ENCODE results near the gene AFMID.
A peak's percentile ranks its signal among the peaks of the same experiment; 100 is the strongest.

Gene AFMID

GRCh38 chr17:78238823-78239488 lies 51.8 kb downstream of the AFMID start:
- Histone ChIP-seq H3K4me3 (ENCODE audit: low read depth, low read length) (no peak overlapping the region), H3K4me1 (ENCODE audit: control insufficient read depth, insufficient read depth, low read length) (no peaks in the 10 kb centered on the region), H3K36me3 (ENCODE audit: control insufficient read depth in 2 of 2, insufficient read depth in 1 of 2, low read length in 2 of 2) (no peaks in the 10 kb centered on the region), H3K9me3 (ENCODE audit: control insufficient read depth, insufficient read depth, low read depth, low read length) (no peaks in the 10 kb centered on the region), H3K27ac (ENCODE audit: extremely low read depth, low read depth, low read length) (no peak overlapping the region)
- CTCF ChIA-PET: interaction anchor here (1.5 to 8.6 kb wide), 2 partner anchors 11 to 17 kb away, joined by 5 to 60 read pairs; no protein-coding TSS in a partner anchor
- TF ChIP-seq ZNF426 (tag by site-specific recombination; IDR thresholded peaks at IDR 0.05): no peak
- no peak for TF ChIP-seq ZBTB11 (tag by site-specific recombination; conservative IDR thresholded peaks at IDR 0.05; ENCODE audit: low read depth)
- TF ChIP-seq ZNF692 (tag by site-specific recombination; IDR thresholded peaks at IDR 0.05): no peak
- no peak for TF ChIP-seq RBAK (tag by site-specific recombination; IDR thresholded peaks at IDR 0.05)
- no peak for TF ChIP-seq BCL11A (tag by site-specific recombination; IDR thresholded peaks at IDR 0.05; ENCODE audit: low read depth)
- POLR2A ChIA-PET: interaction anchor here (0.8 to 1.4 kb wide), 2 partner anchors 16 to 52 kb away, joined by 3 read pairs; partner anchors contain the start of genes AFMID and TK1

- ChIA-PET CTCF (interaction anchor here (1.5 to 8.6 kb wide), 2 partner anchors 10 to 17 kb away, joined by 5 to 60 read pairs; no protein-coding TSS in a partner anchor), POLR2A (no interaction called here)
- no peak overlapping the region for H3K4me3 ChIP-seq (ENCODE audit: low read depth, low read length)
- H3K27ac ChIP-seq (ENCODE audit: extremely low read depth, low read depth, low read length): no peak overlapping the region
- no peaks in the 10 kb centered on the region for H3K9me3 ChIP-seq (ENCODE audit: control insufficient read depth, insufficient read depth, low read depth, low read length)
- H3K4me1 ChIP-seq (ENCODE audit: control insufficient read depth, insufficient read depth, low read length): no peaks in the 10 kb centered on the region
- TF ChIP-seq KLF17 (tag by site-specific recombination; IDR thresholded peaks at IDR 0.05) (no peak), ZNF549 (tag by site-specific recombination; IDR thresholded peaks at IDR 0.05) (no peak), KLF1 (tag by site-specific recombination; IDR thresholded peaks at IDR 0.05) (peak; percentile 80)
- H3K36me3 ChIP-seq (ENCODE audit: control insufficient read depth in 2 of 2, insufficient read depth in 1 of 2, low read length in 2 of 2): no peaks in the 10 kb centered on the region
Measured at GRCh38 chr17:78239489-78239931, 52.3 kb downstream of the AFMID start.

GRCh38 chr17:78240012-78240655 lies 53.0 kb downstream of the AFMID start:
- TF ChIP-seq ZNF521 (tag by site-specific recombination; IDR thresholded peaks at IDR 0.05) (no peak), ZNF26 (tag by site-specific recombination; IDR thresholded peaks at IDR 0.05) (no peak), ZBTB8A (tag by site-specific recombination; IDR thresholded peaks at IDR 0.05) (no peak), ZNF585B (tag by site-specific recombination; IDR thresholded peaks at IDR 0.05) (no peak), GLIS2 (tag by site-specific recombination; IDR thresholded peaks at IDR 0.05) (0 out of 2 replicates have a peak, but pooled peaks have one; percentile 6), ZBTB1 (tag by site-specific recombination; IDR thresholded peaks at IDR 0.05) (no peak), ZNF341 (tag by site-specific recombination; IDR thresholded peaks at IDR 0.05; ENCODE audit: low read depth) (no peak)
- POLR2A ChIA-PET: no interaction called here
- H3K36me3 ChIP-seq (ENCODE audit: control insufficient read depth in 2 of 2, insufficient read depth in 1 of 2, low read length in 2 of 2): no peaks in the 10 kb centered on the region
- H3K9me3 ChIP-seq (ENCODE audit: control insufficient read depth, insufficient read depth, low read depth, low read length): no peaks in the 10 kb centered on the region
- H3K4me1 ChIP-seq (ENCODE audit: control insufficient read depth, insufficient read depth, low read length): no peaks in the 10 kb centered on the region
- H3K27ac ChIP-seq (ENCODE audit: extremely low read depth, low read depth, low read length): no peak overlapping the region
- no peak overlapping the region for H3K4me3 ChIP-seq (ENCODE audit: low read depth, low read length)
- CTCF ChIA-PET: interaction anchor here (8.6 kb wide), 1 partner anchor 9 kb away, joined by 60 read pairs; no protein-coding TSS in a partner anchor
